Body of pancreas (tissue), 4 donors: ENCODE measurements around the gene SPINK14.

ENCODE experiments used
- CTCF ChIP-seq, 7 experiments: fragments of 450-650 bp in 4 of 7; fragments of 200-600 bp in 3 of 7; sonication (generic) in 3 of 7; IDR thresholded peaks; one replicate each; pipeline ENCODE4 v1.5.1; 2016 to 2019; ENCODE audit warnings: antibody characterized with exemption in 7 of 7
- POLR2A ChIP-seq, 3 donors: fragments of 450-650 bp; IDR thresholded peaks; one replicate each; pipeline ENCODE4 v1.6.1; 2016; ENCODE audit warnings: antibody characterized with exemption in 3 of 3, mild to moderate bottlenecking in 2 of 3

DNA sequence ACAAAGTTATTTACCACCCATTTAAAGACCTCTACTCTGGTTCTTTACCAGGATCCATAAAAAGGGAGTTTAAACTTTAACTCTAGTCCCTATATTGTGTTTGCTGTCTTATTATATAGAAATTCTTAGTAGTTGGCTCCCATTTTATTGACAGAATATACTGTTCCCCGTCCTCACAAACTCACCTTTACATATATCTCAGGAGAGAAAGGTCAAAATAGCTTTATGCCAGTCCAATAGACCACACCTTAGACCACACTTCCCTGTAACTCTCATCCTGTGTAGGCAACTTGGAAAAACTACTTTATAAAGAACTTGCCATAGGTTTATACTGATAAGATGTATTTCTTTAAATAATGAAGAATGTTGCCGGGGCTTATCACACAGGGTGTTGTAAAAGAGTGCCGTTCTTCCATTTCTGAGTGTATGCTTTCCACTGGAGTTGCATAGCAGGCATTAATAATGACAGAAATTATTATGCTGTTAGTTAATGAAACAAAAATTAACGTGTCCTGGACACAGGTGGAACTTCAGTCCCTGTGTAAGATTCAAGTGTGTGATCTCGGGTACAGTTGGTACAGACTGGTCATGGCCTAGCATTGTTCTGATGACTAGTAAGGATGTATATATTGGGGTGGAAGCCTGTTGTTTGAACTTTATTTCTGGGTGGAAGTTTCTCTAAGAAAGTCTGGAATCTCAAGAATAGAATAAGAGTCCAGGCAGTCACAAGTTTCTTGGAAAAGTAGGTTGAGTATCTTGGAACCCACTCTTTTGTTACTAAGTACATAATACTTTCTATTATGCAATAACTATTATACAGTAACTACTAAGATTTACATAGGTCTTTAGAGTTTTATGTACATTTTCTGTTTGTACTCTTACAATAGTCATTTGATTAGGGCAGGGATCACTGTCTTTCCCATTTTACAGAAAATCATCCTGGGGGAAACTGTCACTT, 33.0 kb upstream of the SPINK14 start:
- TF ChIP-seq CTCF (IDR thresholded peaks at IDR 0.05) (no peak), POLR2A (IDR thresholded peaks at IDR 0.05) (no peak)
